Measurements from ENCODE around the gene GAB4. TPM values are rescaled to one million over a fixed set of nuclear protein-coding genes. Genes with fewer than 3 reads are reported as not detected.
A peak's percentile ranks its signal among the peaks of the same experiment; 100 is the strongest.

The GAB4 gene
- total RNA-seq, 2 experiments from 2014 or later: not detected

DNA sequence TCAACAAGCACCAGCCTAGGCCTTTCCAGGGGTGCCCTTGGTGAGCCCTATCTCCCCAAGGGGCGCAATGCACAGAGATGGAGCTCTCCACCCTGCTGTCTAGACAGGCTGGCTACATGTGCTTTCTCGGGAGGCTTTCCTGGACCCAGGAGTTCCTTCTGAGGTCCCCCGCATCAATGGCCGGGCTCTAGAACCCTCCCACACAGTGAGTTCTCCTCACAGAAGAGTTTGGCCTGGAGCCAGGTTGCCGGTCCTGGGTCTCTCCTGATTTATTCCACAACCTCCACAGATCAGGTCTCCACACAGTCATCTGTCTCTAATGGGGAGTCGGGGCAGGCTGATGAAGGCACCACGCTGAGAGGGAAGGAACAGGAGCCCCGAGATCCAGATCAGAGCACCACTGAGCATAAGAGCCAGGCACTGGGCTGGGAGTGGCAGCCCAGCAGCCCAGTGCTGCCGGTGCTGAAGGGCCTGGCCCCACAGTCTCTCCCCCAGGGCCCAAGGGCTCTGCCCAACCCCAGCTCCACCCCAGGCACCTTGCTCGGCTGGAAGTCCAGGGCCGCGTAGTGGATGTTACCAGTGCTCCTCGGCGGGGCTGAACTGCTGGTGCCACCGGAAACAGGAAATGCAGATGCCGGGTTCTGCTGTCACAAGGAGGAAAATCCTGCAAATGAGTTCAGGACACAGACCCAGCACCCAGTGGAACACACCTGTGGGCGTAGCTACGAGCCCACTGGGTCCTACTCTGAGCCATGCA, 44.7 kb downstream of the GAB4 start:
- Mint-ChIP-seq H3K27me3 (no peaks in the 10 kb centered on the region), H3K27ac (no peak overlapping the region), H3K4me3 (no peak overlapping the region), H3K9me3 (ENCODE audit: low read depth) (no peaks in the 10 kb centered on the region), H3K36me3 (ENCODE audit: low read depth) (no peaks in the 10 kb centered on the region), H3K4me1 (no peaks in the 10 kb centered on the region)
- intact Hi-C loops (cut with DNase I, micrococcal nuclease): no loop called here
- DNase-seq (no peak), ATAC-seq (no peak)
- POLR2A ChIA-PET: no interaction called here
- CTCF ChIA-PET: interaction anchor here (1.3 kb wide), 1 partner anchor 11 kb away, joined by 5 read pairs; no protein-coding TSS in a partner anchor

DNA sequence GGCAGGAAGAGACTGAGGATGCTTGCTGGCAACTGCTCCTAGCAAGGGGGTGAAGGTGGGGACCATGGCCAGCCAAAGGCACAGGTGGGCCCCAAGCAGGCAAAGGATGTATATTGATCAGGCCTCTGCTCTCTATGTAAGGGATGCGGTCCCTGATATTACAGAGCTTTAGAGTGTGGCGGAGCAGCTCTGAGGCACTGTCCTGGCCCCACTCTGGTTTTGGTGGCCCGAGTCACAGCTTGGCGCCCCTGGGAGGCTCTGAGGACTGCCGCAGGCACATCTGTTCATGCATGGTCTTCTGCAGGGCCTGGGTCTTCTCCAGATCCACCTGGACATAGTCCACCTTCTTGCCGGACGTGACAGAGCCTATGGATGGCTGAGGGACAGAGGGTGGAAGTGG, 45.5 kb downstream of the GAB4 start:
- Mint-ChIP-seq H3K4me1 (no peaks in the 10 kb centered on the region), H3K27ac (no peak overlapping the region), H3K36me3 (ENCODE audit: low read depth) (no peaks in the 10 kb centered on the region), H3K9me3 (ENCODE audit: low read depth) (no peaks in the 10 kb centered on the region), H3K4me3 (no peak overlapping the region), H3K27me3 (no peaks in the 10 kb centered on the region)
- CTCF ChIA-PET: no interaction called here
- no peak for ATAC-seq
- intact Hi-C loops (cut with DNase I, micrococcal nuclease): no loop called here
- no peak for DNase-seq
- POLR2A ChIA-PET: no interaction called here

DNA sequence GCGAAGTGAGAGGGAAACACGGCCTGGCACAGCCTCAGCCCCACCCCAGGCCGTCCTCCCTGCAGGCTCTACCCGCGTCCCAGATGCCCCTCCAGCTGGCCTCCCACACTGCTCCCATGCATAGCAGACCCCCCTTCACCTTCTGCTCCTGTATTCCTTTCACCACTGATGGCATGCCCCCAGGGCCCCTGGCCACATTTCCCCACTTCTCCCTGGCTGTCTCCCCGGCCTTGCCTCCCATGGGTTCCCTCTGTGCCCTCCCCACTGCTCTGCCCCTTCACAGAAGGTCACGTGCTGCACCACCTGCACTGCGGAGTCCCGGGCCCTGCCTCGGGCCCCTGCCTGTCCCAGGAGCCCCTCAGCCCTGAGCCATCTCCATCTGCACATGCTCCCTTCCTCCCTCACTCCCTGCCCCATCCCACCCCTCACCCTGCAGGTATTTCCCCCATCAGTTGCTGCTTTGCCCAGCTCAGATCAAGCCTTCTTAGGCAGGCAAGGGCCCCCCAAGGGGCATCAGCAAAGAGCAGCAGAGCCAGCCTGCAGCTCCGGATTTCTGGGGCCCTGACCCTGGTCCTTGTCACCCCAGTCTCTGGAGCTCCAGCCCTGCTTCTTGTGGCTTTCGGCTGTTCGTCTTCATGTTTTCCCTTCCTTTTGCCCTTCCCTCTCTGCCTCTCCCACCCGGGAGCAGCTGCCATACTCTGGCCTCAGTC, 46.4 kb downstream of the GAB4 start:
- no peaks in the 10 kb centered on the region for H3K4me1 Mint-ChIP-seq
- no peaks in the 10 kb centered on the region for H3K36me3 Mint-ChIP-seq (ENCODE audit: low read depth)
- intact Hi-C loops (cut with DNase I, micrococcal nuclease): no loop called here
- no peak overlapping the region for H3K4me3 Mint-ChIP-seq
- DNase-seq (no peak), ATAC-seq (no peak)
- H3K27ac Mint-ChIP-seq: no peak overlapping the region
- ChIA-PET CTCF (no interaction called here), POLR2A (no interaction called here)
- H3K27me3 Mint-ChIP-seq: no peaks in the 10 kb centered on the region
- H3K9me3 Mint-ChIP-seq (ENCODE audit: low read depth): no peaks in the 10 kb centered on the region

DNA sequence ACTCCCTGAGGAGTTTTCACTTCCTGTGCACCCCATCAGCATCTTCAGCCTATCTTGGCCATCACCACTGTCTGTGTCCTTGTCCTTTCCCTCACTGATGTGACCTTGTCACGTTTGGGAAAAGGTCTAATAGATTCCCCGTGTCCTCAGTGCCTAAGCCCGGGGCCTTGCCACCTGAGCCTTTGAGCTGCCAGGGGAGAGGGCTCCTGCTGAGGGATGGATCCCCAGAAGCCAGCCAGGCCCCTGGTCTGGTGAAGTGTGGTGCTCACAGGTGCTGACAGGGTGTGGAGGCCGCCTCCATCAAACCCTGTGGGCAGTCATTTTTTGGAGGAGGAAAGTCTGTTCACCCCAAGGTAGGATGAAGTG, 47.2 kb downstream of the GAB4 start:
- intact Hi-C loops (cut with DNase I, micrococcal nuclease): no loop called here
- ATAC-seq: no peak
- Mint-ChIP-seq H3K9me3 (ENCODE audit: low read depth) (no peaks in the 10 kb centered on the region), H3K4me3 (no peak overlapping the region), H3K36me3 (ENCODE audit: low read depth) (no peaks in the 10 kb centered on the region), H3K27ac (no peak overlapping the region), H3K27me3 (no peaks in the 10 kb centered on the region), H3K4me1 (no peaks in the 10 kb centered on the region)
- no peak for DNase-seq
- CTCF ChIA-PET: no interaction called here
- POLR2A ChIA-PET: no interaction called here

DNA sequence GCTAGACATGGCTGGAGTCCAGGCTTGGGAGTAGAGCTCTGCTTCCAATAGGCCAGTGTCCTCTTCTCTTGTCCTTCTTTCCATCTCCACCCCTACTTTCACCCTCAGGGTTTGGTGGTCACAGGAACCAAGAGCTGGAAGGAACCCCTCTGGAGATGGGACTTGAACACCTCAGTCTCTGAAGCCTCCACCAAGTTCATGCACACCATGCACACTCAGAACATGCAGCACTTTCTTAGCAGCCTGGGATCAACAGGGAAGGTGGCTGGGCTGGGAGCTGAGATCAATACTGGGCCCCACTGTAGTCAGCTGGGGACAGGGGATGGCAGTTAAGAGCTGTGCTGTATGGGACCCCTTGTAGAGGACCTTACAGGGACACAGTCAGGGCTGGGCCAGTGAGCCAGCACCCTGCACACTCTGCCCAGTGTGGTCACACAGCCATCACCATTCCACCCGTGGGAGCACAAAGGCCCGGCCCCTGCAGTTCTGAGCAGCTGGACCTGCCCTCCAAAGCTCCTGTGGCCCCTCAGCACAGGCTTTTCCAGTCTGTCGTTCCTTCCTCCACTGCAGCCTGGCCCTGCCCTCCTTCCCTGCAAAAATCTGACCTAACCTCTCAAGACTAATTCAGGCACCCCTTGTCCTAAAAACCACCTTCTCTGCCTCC, 47.7 kb downstream of the GAB4 start:
- Mint-ChIP-seq H3K27me3 (no peaks in the 10 kb centered on the region), H3K36me3 (ENCODE audit: low read depth) (no peaks in the 10 kb centered on the region), H3K4me3 (no peak overlapping the region), H3K27ac (no peak overlapping the region), H3K4me1 (no peaks in the 10 kb centered on the region), H3K9me3 (ENCODE audit: low read depth) (no peaks in the 10 kb centered on the region)
- ChIA-PET POLR2A (no interaction called here), CTCF (interaction anchor here (1.1 kb wide), 1 partner anchor 44 kb away, joined by 4 read pairs; no protein-coding TSS in a partner anchor)
- ATAC-seq (no peak), DNase-seq (no peak)
- intact Hi-C loops (cut with DNase I, micrococcal nuclease): no loop called here

DNA sequence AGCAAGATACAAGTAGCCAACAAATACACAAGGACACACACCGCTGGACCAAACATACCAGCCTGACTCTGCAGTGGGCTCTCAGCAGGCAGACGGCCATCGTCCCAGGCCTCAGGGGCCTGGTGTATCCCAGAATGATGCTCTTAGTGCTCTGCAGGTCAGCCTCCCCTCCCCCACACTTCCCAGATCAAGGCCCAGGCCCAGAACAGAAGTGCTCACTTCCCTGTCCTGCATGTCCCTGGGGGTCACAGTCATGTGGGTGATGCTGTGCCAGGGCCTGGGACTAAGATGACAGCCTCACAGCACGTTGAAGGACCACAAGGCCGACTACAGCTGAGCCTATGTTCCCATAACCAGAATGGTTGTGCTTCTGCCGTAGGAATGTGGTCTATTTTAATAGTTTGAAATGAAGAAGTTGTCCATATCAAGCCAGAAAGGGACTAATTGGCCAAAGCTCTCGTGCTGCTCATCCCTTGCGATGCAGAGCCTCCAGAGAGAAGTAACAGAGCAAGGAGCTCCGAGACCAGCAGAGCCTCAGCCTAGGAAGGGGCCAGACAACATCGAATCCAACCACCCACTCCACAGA, 48.6 kb downstream of the GAB4 start:
- H3K36me3 Mint-ChIP-seq (ENCODE audit: low read depth): no peaks in the 10 kb centered on the region

DNA sequence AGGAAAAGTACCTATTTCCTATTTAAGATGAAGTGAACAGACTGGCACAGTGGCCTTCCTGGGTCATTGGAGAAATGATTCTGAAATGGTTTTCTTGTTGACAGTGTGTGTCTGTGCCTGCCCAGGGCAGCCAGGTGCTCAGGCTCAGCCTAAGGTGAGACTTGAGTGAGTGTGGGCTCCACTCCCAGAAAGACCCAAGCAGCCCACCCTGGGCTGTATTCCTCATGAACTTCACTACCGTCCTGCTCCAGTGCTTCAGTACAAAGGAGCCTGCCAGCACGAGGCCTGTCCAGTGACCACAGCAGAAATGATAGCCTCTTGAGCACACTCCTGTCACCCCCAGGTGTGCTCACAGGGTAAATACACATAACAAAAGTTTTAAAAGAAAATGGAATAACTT, 49.5 kb downstream of the GAB4 start:
- Mint-ChIP-seq H3K4me1 (no peaks in the 10 kb centered on the region), H3K4me3 (no peak overlapping the region), H3K27ac (no peak overlapping the region), H3K27me3 (no peaks in the 10 kb centered on the region), H3K36me3 (ENCODE audit: low read depth) (no peaks in the 10 kb centered on the region), H3K9me3 (ENCODE audit: low read depth) (no peaks in the 10 kb centered on the region)
- DNase-seq: no peak
- ChIA-PET POLR2A (no interaction called here), CTCF (no interaction called here)
- no peak for ATAC-seq
- intact Hi-C loops (cut with DNase I, micrococcal nuclease): no loop called here

More for the DNA sequence above, 48.6 kb downstream of the GAB4 start:
- intact Hi-C loops (cut with DNase I, micrococcal nuclease): no loop called here
- Mint-ChIP-seq H3K4me3 (no peak overlapping the region), H3K27ac (no peak overlapping the region), H3K9me3 (ENCODE audit: low read depth) (no peaks in the 10 kb centered on the region), H3K4me1 (no peaks in the 10 kb centered on the region), H3K27me3 (no peaks in the 10 kb centered on the region)
- ATAC-seq (no peak), DNase-seq (no peak)
- CTCF ChIA-PET: interaction anchor here (0.5 to 1.1 kb wide), 3 partner anchors 43 to 987 kb away, joined by 3 to 4 read pairs (median 3); no protein-coding TSS in a partner anchor
- POLR2A ChIA-PET: no interaction called here

DNA sequence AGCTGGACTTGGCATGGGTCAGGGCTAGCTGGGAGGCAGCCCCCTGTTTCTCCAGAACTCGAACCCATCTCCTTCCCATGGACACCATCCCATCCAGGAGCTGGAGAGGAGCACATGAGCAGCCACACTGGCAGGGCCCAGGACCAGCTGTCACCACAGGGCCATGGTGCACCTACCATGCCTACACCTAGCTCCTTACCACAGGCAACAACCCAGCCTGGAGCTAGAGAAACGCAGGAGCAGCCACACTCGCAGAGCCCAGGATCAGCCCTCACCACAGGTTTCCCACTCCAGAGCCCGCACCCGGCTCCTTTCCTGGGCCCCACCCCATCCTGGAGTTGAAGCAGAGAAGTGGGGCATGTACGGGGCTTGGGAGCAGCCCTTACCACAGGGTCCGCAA, 50.2 kb downstream of the GAB4 start:
- H3K9me3 Mint-ChIP-seq (ENCODE audit: low read depth): no peaks in the 10 kb centered on the region
- intact Hi-C loops (cut with DNase I, micrococcal nuclease): no loop called here
- POLR2A ChIA-PET: no interaction called here
- H3K4me1 Mint-ChIP-seq: no peaks in the 10 kb centered on the region
- DNase-seq (no peak), ATAC-seq (no peak)
- CTCF ChIA-PET: no interaction called here
- H3K27ac Mint-ChIP-seq: no peak overlapping the region
- no peak overlapping the region for H3K4me3 Mint-ChIP-seq
- no peaks in the 10 kb centered on the region for H3K36me3 Mint-ChIP-seq (ENCODE audit: low read depth)
- no peaks in the 10 kb centered on the region for H3K27me3 Mint-ChIP-seq

DNA sequence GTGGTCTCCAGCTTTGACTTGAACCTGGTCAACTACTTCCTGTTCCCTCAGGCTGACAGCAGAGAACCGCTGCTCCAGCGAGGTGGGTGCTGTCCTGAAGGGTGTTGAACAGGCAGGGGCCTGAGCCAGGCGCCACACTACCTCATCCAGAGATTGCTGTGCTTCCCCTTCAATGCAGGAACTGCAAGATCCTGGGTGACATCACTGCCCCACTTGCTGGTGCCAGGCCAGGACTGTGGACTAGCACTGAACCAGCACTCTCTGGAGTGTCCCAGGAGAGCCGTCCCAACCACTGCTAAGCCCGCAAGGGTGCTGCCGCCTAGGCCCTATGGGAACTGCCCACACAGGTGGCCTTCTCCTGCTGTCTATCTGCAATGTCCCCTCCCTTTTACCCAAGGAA, 51.7 kb downstream of the GAB4 start:
- intact Hi-C loops (cut with DNase I, micrococcal nuclease): no loop called here
- no peaks in the 10 kb centered on the region for H3K9me3 Mint-ChIP-seq (ENCODE audit: low read depth)
- DNase-seq (no peak), ATAC-seq (no peak)
- H3K36me3 Mint-ChIP-seq (ENCODE audit: low read depth): no peaks in the 10 kb centered on the region
- no peaks in the 10 kb centered on the region for H3K27me3 Mint-ChIP-seq
- H3K27ac Mint-ChIP-seq: no peak overlapping the region
- ChIA-PET POLR2A (no interaction called here), CTCF (no interaction called here)
- H3K4me1 Mint-ChIP-seq: no peaks in the 10 kb centered on the region
- H3K4me3 Mint-ChIP-seq: no peak overlapping the region

DNA sequence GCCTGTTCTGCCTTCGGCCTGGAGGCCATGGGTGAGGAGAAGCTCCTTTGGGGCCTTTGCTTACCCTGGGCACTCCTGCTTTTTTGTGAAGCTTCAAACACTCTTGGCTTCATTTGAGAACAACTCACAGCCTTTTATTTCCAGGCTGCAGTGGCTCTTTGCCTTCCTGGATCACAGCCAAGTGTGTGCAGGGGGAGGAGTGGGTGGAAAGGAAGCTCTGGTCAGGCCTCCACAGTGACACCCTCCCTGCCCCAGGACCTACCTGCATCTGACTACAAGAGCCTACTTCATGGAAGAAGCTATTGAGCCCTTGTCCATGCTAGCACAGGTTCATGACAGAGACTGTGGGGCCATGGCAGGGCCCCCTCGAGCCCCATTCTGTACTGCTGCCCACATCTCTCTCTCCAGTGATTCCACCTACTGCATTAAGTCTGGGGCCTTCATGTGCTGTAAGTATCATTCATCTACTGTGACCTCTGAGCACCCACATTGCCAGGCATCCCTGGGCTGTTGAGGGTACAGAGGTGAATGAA, 52.3 kb downstream of the GAB4 start:
- POLR2A ChIA-PET: no interaction called here
- H3K9me3 Mint-ChIP-seq (ENCODE audit: low read depth): no peaks in the 10 kb centered on the region
- ATAC-seq: no peak
- H3K4me3 Mint-ChIP-seq: no peak overlapping the region
- H3K27me3 Mint-ChIP-seq: no peaks in the 10 kb centered on the region
- CTCF ChIA-PET: no interaction called here
- no peaks in the 10 kb centered on the region for H3K36me3 Mint-ChIP-seq (ENCODE audit: low read depth)
- H3K27ac Mint-ChIP-seq: no peak overlapping the region
- DNase-seq: peak; percentile 18
- H3K4me1 Mint-ChIP-seq: no peaks in the 10 kb centered on the region
- intact Hi-C loops (cut with DNase I, micrococcal nuclease): no loop called here

DNA sequence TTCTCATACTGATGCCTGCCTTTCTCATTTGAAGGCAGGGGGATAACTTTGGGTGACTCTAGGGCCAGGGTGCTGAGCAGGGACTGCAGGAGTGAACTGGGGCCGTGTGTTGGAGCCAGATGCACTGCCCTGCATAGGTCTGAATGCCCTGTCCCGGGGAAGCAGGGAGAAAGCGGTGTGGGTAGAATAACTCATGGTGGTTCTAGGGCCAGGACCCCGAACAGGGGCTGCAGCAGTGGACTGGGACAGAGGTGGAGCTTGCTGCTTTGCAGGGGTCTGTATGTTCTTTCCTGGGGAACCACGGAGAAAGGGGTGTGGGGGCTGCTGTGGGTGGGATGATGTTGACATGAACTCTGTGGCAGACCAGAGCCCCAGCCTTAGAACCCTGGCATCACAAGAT, 52.9 kb downstream of the GAB4 start:
- no peak for DNase-seq
- no peaks in the 10 kb centered on the region for H3K36me3 Mint-ChIP-seq (ENCODE audit: low read depth)
- H3K4me1 Mint-ChIP-seq: peaks cover 3% of the 10 kb centered on the region
- no peaks in the 10 kb centered on the region for H3K9me3 Mint-ChIP-seq (ENCODE audit: low read depth)
- no peak overlapping the region for H3K27ac Mint-ChIP-seq
- POLR2A ChIA-PET: no interaction called here
- ATAC-seq: no peak
- intact Hi-C loops (cut with DNase I, micrococcal nuclease): no loop called here
- H3K4me3 Mint-ChIP-seq: no peak overlapping the region
- no peaks in the 10 kb centered on the region for H3K27me3 Mint-ChIP-seq
- CTCF ChIA-PET: no interaction called here

DNA sequence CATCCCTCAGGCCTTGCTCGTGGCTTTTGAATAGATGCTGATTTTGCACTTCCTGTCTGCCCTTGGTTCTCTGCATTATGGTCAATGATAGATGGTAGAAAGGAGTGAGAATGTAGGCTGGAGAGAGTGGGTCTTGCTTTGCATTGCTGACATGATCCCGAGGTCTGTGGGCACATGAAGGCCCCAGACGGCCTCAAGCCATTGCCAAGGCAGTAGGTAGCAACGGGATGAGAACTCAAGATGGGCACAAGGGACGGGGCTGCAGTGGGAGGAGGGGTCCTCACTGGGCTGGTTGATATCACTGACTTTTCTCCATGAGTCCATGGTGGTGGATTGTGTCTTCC, 54.0 kb downstream of the GAB4 start:
- CTCF ChIA-PET: no interaction called here

More for the DNA sequence above, 54.0 kb downstream of the GAB4 start:
- Mint-ChIP-seq H3K27ac (no peak overlapping the region), H3K9me3 (ENCODE audit: low read depth) (no peaks in the 10 kb centered on the region), H3K4me3 (no peak overlapping the region), H3K36me3 (ENCODE audit: low read depth) (no peaks in the 10 kb centered on the region), H3K27me3 (no peaks in the 10 kb centered on the region), H3K4me1 (peaks cover 13% of the 10 kb centered on the region)
- ATAC-seq (no peak), DNase-seq (no peak)
- POLR2A ChIA-PET: no interaction called here
- intact Hi-C loops (cut with DNase I, micrococcal nuclease): no loop called here
